ENCODE measurements around the gene JCAD.

Gene JCAD

GRCh38 chr10:30036811-30037210 is 22.6 kb downstream of the JCAD start:
- no peak for TF ChIP-seq CTCF (IDR thresholded peaks at IDR 0.05; ENCODE audit: control insufficient read depth, extremely low read depth, insufficient read depth)
- no peak for DNase-seq (ENCODE audit: low read depth)
- no peak overlapping the region for H3K4me3 ChIP-seq (ENCODE audit: low read depth, low read length)

- no peak overlapping the region for H3K4me3 ChIP-seq (ENCODE audit: low read depth, low read length)
- no peak for TF ChIP-seq CTCF (IDR thresholded peaks at IDR 0.05; ENCODE audit: control insufficient read depth, extremely low read depth, insufficient read depth)
- no peak for DNase-seq (ENCODE audit: low read depth)
These were observed 23.0 kb downstream of the JCAD start for GRCh38 chr10:30036341-30036740.

GRCh38 chr10:30034433-30035137 is 24.8 kb downstream of the JCAD start:
- no peak for TF ChIP-seq CTCF (IDR thresholded peaks at IDR 0.05; ENCODE audit: control insufficient read depth, extremely low read depth, insufficient read depth)
- no peak for DNase-seq (ENCODE audit: low read depth)
- no peak overlapping the region for H3K4me3 ChIP-seq (ENCODE audit: low read depth, low read length)

GRCh38 chr10:30032125-30032524 is 27.3 kb downstream of the JCAD start:
- no peak for TF ChIP-seq CTCF (IDR thresholded peaks at IDR 0.05; ENCODE audit: control insufficient read depth, extremely low read depth, insufficient read depth)
- DNase-seq (ENCODE audit: low read depth), result no peak
- no peak overlapping the region for H3K4me3 ChIP-seq (ENCODE audit: low read depth, low read length)

GRCh38 chr10:30029872-30030256 is 29.5 kb downstream of the JCAD start:
- DNase-seq (ENCODE audit: low read depth), result no peak
- H3K4me3 ChIP-seq (ENCODE audit: low read depth, low read length), result no peak overlapping the region
- TF ChIP-seq CTCF (IDR thresholded peaks at IDR 0.05; ENCODE audit: control insufficient read depth, extremely low read depth, insufficient read depth), result no peak

- TF ChIP-seq CTCF (IDR thresholded peaks at IDR 0.05; ENCODE audit: control insufficient read depth, extremely low read depth, insufficient read depth), result no peak
- H3K4me3 ChIP-seq (ENCODE audit: low read depth, low read length), result no peak overlapping the region
- DNase-seq (ENCODE audit: low read depth), result no peak
These were observed 30.1 kb downstream of the JCAD start for GRCh38 chr10:30029164-30029871.

GRCh38 chr10:30028738-30029030 is 30.7 kb downstream of the JCAD start:
- no peak overlapping the region for H3K4me3 ChIP-seq (ENCODE audit: low read depth, low read length)
- no peak for TF ChIP-seq CTCF (IDR thresholded peaks at IDR 0.05; ENCODE audit: control insufficient read depth, extremely low read depth, insufficient read depth)
- DNase-seq (ENCODE audit: low read depth), result no peak

Measured in LNCaP clone FGC (cell line).